Mucosa of rectum (tissue), 2 donors: ENCODE data around the gene APEX2.
"Not testable (repeated sequence)": the region's sequence is repeated elsewhere in the genome, so short reads cannot be mapped to it uniquely, and the experiment has no call there.

Experiments used
- H3K27ac ChIP-seq, 2 donors: one replicate each; pipeline ENCODE4 v1.7.0; 2013; ENCODE audit warnings: inconsistent platforms in 2 of 2, low read depth in 2 of 2, low read length in 2 of 2
- H3K27me3 ChIP-seq, 2 donors: one replicate each; pipeline ENCODE4 v1.7.0; 2013; ENCODE audit warnings: low read length in 2 of 2; ENCODE audit not compliant: control insufficient read depth in 2 of 2, insufficient read depth in 2 of 2
- H3K36me3 ChIP-seq, 2 donors: one replicate each; pipeline ENCODE4 v1.7.0; 2013; ENCODE audit warnings: low read length in 2 of 2; ENCODE audit not compliant: control insufficient read depth in 2 of 2, insufficient read depth in 2 of 2
- H3K4me1 ChIP-seq, 2 donors: one replicate each; pipeline ENCODE4 v1.7.0; 2013; ENCODE audit warnings: low read length in 2 of 2, mild to moderate bottlenecking in 1 of 2; ENCODE audit not compliant: control insufficient read depth in 2 of 2, insufficient read depth in 2 of 2
- H3K4me3 ChIP-seq, 2 donors: one replicate each; pipeline ENCODE4 v1.7.0; 2013; ENCODE audit warnings: low read length in 2 of 2
- H3K9ac ChIP-seq, 2 donors: one replicate each; pipeline ENCODE4 v1.7.0; 2013; ENCODE audit warnings: low read length in 2 of 2, low read depth in 1 of 2, mild to moderate bottlenecking in 1 of 2
- H3K9me3 ChIP-seq, 2 donors: one replicate each; pipeline ENCODE4 v1.7.0; 2013; ENCODE audit warnings: low read length in 2 of 2; ENCODE audit not compliant: control insufficient read depth in 2 of 2
- donor health status: healthy.
- donor health status: Normal muscosa, but diverticular disease.

APEX2 gene, protein sequence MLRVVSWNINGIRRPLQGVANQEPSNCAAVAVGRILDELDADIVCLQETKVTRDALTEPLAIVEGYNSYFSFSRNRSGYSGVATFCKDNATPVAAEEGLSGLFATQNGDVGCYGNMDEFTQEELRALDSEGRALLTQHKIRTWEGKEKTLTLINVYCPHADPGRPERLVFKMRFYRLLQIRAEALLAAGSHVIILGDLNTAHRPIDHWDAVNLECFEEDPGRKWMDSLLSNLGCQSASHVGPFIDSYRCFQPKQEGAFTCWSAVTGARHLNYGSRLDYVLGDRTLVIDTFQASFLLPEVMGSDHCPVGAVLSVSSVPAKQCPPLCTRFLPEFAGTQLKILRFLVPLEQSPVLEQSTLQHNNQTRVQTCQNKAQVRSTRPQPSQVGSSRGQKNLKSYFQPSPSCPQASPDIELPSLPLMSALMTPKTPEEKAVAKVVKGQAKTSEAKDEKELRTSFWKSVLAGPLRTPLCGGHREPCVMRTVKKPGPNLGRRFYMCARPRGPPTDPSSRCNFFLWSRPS

DNA sequence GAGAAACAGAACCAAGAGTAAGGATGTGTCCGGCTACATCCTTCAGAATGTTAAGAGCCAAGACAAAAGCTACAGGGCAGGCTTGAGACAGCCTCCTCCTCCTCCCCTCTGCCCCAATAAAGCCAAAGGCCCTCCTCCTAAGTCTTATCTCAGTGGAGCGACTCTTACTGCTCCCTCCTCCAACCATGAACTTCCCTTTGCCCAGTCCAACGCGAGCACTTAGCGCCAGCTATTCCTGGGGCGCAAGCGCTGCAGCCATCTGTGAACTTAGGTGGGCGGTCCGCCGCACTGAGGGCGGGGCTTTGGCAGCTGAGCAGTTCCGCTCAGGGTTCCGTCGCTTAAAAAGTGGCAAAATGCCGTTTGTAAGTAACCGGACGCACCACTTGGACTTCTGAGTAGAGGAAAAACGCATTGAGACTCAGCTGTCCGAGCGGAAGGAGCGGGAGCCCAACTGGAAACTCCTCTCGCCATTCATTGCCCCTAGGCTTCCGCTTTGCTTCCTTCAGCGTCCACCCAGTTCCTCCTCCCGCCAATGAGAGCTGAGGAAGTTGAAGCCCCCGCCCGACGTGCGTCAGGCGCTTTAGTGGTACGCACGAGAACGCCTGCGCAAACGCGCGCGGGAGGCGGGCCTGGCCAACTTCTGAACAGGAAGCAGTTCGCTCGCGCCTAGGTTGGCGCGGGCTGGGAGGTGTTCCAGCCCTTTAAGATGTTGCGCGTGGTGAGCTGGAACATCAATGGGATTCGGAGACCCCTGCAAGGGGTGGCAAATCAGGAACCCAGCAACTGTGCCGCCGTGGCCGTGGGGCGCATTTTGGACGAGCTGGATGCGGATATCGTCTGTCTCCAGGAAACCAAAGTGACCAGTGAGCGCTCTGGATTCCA is at the start of gene APEX2:
TSS of gene APEX2 (plus strand) at position 647 of the 882 bp plus-strand sequence. CDS start at position 707, 60 bp downstream.
- Histone ChIP-seq H3K27me3 (peaks cover 0 to 2% of the 10 kb centered on the region in 2 donors), H3K27ac (peak within 1 kb of the TSS; percentile 92 to 94), H3K4me1 (peaks cover 4 to 11% of the 10 kb centered on the region in 2 donors), H3K9ac (peak within 1 kb of the TSS; percentile 81 to 91), H3K9me3 (no peaks in the 10 kb centered on the region), H3K4me3 (peak within 1 kb of the TSS; percentile 86 to 88), H3K36me3 (peaks cover 0 to 15% of the 10 kb centered on the region in 2 donors)

DNA sequence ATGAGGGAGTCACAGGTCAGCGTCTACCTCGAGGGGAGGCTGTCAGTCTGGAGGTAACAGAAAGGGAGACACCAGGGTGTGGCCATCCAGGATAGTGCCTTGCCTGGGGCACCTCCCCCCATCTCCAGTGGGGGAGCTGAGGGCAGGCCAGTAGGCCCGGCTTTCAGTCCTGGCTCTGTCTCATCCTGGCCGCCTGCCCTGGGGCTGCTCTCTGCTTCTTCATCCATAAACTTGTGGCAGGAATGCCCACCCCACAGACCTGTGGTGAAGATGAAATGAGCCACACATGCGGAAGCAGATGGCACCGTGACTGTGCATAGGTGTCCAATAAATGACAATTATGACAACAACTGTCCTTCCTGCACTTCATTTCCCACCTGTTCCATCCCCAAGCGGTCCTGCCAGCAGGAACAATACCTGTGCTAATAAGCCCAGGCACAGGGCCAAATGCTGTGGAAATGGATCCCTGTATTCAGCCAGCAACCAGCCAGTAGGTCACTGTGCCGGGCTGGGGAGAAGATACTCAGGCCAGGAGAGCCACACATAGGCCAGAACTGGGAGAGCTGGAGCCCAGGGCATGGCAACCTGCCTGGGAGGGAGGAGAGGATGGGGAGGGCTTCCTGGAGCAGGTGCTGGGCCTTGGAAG is 49.3 kb upstream of the APEX2 start:
- Histone ChIP-seq H3K36me3 (no peaks in the 10 kb centered on the region), H3K4me3 (no peak overlapping the region), H3K9me3 (no peaks in the 10 kb centered on the region), H3K9ac (no peak overlapping the region), H3K27me3 (no peaks in the 10 kb centered on the region), H3K27ac (no peak overlapping the region), H3K4me1 (no peaks in the 10 kb centered on the region)

DNA sequence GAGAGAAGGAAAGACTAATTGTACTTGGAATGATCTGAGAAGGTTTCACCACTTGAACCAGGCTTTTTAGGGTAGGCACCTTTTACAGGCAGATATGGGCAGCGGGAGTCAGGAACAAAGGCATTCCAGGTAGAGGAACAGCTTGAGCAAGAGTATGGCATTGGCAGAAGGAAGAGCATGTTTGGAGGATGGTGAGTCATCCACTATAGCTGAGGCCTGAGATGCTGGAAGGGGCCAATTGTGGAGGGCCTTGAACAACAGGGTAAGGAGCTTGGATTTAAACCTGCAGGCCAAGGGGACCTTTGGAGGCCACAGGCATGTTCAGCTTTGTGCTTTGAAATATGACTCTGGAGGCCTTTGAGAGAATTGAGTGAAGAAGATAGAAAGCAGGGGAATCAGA is 38.4 kb upstream of the APEX2 start:
- Histone ChIP-seq H3K27ac (no peak overlapping the region), H3K9me3 (no peaks in the 10 kb centered on the region), H3K27me3 (peaks cover 0 to 3% of the 10 kb centered on the region in 2 donors), H3K4me1 (no peaks in the 10 kb centered on the region), H3K9ac (no peak overlapping the region), H3K4me3 (no peak overlapping the region), H3K36me3 (no peaks in the 10 kb centered on the region)

DNA sequence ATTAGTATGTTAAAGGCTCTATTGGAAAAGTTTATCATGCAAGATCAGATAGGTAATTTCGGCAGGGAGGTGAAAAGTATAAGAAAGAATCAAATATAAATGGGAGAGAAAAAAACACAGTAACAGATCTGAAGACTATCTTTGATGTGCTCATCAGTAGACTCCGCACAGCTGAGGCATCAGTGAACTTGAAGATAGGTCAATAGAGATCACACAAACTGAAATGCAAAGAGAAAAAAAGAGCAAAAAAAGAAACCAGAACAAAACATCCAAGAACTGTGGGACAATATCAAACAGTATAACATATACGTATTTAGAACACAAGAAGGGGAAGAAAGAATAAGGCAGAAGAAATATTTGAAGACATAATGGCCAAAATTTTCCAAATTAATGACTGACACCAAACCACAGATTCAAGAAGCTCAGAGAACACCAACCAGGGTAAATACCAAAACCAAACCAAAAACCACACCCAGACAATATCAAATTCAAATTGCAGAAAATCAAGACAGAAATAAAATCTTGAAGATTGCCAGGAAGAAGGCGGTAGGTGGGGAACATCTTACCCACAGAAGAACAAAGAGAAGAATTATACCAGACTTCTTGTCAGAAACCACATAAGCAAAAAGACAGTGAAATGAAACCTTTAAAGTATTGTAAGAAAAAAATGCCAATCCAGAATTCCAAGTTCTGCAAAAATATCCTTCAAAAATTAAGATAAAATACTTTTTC is 35.2 kb upstream of the APEX2 start:
- no peak overlapping the region for H3K9ac ChIP-seq
- no peaks in the 10 kb centered on the region for H3K9me3 ChIP-seq
- H3K4me3 ChIP-seq = no peak overlapping the region
- no peaks in the 10 kb centered on the region for H3K4me1 ChIP-seq
- H3K27me3 ChIP-seq = peaks cover 0 to 3% of the 10 kb centered on the region in 2 donors
- no peak overlapping the region for H3K27ac ChIP-seq
- H3K36me3 ChIP-seq = no peaks in the 10 kb centered on the region

DNA sequence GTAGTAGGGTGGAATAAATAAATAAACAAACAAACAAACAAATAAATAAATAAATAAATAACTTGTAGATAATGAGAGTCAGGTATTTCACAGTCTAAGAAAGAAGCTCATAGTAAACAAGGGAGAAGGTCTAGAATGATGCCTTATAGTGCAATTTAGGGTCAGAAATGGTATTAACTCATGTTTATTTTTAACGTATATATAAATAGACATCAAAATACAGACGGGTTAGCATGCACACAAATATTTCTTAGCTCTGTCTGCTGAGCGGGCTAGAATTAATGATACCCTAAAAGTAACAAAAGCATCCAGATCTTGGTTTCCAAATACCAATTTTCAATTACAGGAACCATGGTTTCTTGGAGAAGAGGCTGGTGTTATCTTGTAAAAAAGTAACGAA is 22.8 kb upstream of the APEX2 start:
- H3K9me3 ChIP-seq = no peaks in the 10 kb centered on the region
- H3K27me3 ChIP-seq = peaks cover 0 to 7% of the 10 kb centered on the region in 2 donors
- H3K27ac ChIP-seq = no peak overlapping the region
- H3K36me3 ChIP-seq = no peaks in the 10 kb centered on the region
- no peak overlapping the region for H3K4me3 ChIP-seq
- H3K4me1 ChIP-seq = no peaks in the 10 kb centered on the region
- no peak overlapping the region for H3K9ac ChIP-seq

DNA sequence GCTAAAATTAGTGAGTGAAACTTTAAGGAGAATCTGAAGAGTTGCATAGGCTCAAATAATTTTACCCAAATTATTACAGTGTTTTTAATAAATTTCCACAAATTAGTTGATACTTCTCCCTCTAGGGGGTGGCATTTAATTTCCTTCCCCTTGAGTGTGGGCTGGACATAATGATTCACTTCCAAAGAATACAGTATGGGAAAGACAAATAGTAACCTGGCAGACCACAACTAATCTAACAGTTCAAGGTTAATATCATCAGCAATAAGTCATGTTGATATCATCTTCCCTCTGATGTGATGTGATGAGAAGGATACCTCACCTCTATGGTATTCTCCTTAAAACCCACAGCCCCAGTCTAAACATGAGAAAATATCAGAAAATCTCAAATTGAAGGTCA is 21.7 kb upstream of the APEX2 start:
- H3K9ac ChIP-seq = no peak overlapping the region

DNA sequence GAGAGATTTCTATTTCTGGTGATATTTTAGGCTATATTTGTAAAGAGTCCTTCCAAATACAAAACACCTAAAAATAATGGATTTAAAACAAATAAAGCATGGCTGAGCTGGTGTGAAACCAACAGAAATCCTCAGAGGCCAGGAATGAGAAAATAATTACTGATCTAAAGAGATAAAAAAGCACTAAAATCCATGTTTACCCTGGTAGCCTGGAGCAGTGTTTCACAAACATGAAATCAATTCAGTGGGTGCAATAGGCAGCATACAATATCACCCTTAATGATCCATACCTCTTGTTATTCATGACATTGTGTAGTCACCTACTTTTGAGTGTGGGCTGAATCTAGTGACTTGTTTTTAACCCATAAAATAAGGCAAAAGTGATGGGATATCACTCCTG is 20.7 kb upstream of the APEX2 start:
- Histone ChIP-seq H3K4me1 (no peaks in the 10 kb centered on the region), H3K27ac (no peak overlapping the region), H3K36me3 (no peaks in the 10 kb centered on the region), H3K9ac (no peak overlapping the region), H3K4me3 (no peak overlapping the region), H3K9me3 (no peaks in the 10 kb centered on the region), H3K27me3 (peaks cover under 1 to 7% of the 10 kb centered on the region in 2 donors)

More for the DNA sequence above, 21.7 kb upstream of the APEX2 start:
- no peak overlapping the region for H3K4me3 ChIP-seq
- no peaks in the 10 kb centered on the region for H3K4me1 ChIP-seq
- no peaks in the 10 kb centered on the region for H3K9me3 ChIP-seq
- H3K27ac ChIP-seq = no peak overlapping the region
- H3K36me3 ChIP-seq = no peaks in the 10 kb centered on the region
- H3K27me3 ChIP-seq = peaks cover 0 to 7% of the 10 kb centered on the region in 2 donors

DNA sequence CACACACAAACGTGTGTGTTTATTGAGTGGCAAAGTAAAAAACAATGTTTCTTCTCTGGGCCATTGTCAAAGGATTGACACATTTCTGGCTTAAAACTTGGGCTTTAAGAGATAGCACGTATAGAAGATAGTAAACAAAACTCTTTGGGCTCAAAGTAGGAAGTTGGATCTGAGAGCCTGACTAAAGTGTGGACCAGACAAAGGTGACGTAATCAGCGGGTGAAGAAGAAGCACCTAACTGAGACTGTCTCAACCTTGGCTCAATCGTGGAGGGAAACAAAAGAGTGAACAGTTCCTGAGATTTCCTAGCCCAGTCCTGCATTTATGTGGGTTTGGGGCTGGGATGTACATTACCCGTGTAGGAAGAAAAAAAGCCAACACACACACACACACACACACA is 19.8 kb upstream of the APEX2 start:
- peaks cover 2 to 7% of the 10 kb centered on the region in 2 donors for H3K27me3 ChIP-seq
- H3K4me1 ChIP-seq = no peaks in the 10 kb centered on the region
- no peaks in the 10 kb centered on the region for H3K9me3 ChIP-seq
- no peak overlapping the region for H3K9ac ChIP-seq
- no peaks in the 10 kb centered on the region for H3K36me3 ChIP-seq
- H3K27ac ChIP-seq = no peak overlapping the region
- H3K4me3 ChIP-seq = no peak overlapping the region

DNA sequence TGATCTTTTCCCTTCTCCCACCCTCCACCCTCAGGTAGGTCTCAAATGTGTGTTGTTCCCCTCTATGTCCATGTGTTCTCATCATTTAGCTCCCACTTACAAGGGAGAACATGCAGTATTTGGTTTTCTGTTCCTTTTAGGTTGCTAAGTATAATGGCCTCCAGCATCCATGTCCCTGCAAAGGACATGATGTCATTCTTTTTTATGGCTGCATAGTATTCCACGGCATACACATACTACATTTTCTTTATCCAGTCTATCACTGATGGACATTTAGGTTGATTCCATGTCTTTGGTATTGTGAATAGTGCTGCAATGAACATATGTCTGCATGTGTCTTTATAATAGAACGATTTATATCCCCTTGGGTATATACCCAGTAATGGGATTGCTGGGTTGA is 16.9 kb upstream of the APEX2 start:
- not testable (repeated sequence) for H3K27me3 ChIP-seq, H3K36me3 ChIP-seq, H3K9ac ChIP-seq

More for the DNA sequence above, 16.9 kb upstream of the APEX2 start:
- H3K4me3 ChIP-seq, H3K4me1 ChIP-seq, H3K27ac ChIP-seq, H3K9me3 ChIP-seq: not testable (repeated sequence)
